GM19324 (cell line): Measurements from ENCODE around the gene C2.
"Not testable (repeated sequence)": the region's sequence is repeated elsewhere in the genome, so short reads cannot be mapped to it uniquely, and the experiment has no call there.

Source experiments
- ATAC-seq: cut with Tn5 transposase; IDR thresholded peaks from one replicate; pipeline ENCODE4 v1.9.1; 2021; ENCODE audit warnings: mild to moderate bottlenecking, moderate library complexity; ENCODE audit not compliant: unreplicated experiment, low FRiP score

The C2 gene

DNA sequence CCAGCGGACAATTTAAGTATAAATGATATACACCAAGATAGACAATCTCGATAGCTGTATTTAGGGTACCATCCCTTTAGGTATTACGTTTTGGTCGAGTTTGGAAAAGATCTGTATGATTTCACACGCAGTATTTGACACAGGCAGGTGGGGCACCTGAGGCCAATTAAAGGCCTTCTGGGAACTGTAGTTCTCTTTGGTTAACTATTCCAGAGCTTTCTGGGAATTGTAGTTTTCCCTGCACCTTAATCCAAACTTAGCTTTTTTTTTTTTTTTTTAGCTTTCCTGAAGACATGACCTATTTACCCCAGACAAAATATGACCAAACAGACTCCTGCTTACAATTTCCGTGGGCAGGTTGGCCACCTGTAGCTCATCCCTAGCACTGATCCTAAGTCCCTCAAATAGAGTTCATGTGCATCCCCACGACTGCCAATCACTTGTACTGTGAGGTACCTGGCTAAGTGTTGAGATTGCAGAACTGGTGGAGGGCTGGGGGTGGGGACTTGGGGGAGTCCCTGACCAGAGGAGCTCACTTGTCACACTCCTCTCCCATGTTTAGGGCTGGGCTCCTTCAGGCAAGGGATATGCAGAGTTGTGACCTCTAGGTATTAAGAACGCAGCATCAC lies 29.0 kb upstream of the C2 start:
- ATAC-seq: no peak

DNA sequence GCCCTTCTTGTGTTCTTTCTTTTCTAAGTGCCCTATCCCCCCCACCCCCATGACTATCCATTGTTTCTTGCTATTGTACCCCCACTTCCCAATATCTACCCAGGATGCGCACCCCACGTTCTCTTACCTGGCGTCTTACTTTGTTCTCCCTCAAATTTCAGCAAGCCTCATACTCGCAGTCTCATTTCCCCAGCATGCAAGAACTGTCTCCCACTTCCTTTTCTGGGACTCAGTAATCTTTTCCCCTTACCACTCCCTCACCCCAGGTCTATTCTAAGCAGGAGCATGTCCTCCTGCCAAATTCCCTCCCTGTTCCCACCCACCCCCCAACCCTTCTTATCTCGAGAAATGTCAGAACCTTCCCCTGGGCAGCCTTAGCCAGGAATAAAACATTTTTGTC lies 28.3 kb upstream of the C2 start:
- ATAC-seq: no peak

DNA sequence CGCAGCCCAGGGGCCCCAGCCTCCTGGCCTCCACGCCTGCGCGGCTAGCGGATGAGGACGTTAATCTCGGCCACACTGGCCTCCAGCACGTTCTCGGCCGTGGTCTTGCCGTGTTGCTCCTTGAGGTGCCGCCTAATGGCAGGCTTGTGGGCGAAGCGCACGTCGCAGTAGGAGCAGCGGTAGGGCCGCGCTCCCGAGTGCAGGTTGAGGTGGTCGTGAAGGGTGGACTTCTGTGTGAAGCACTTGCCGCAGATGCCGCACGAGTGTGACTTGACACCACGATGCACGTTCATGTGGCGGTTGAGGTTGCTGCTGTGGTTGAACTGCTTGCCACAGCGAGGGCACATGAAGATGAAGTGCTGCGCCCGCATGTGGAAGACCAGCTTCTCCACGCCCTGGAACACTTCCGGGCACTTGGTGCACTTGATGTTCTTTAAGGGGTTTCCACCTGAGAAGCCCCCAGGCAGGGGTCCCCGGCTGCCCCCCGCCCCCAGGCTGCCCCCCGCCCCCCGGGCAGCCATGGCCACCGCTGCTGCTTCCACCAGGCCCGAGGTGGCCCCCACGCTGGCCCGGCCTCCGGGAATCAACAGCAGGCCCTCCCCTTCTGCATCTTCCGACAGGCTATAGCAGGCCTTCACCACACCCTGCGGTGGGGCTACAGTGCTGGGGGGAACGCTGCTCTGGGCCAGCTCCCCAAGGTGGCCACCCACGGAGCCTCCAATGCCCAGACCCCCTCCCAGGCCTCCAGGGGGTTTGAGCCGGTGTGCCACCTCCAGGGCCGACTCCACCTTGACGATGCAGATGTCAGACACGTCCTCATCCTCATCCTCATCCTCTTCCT lies 27.4 kb upstream of the C2 start:
- ATAC-seq: no peak

DNA sequence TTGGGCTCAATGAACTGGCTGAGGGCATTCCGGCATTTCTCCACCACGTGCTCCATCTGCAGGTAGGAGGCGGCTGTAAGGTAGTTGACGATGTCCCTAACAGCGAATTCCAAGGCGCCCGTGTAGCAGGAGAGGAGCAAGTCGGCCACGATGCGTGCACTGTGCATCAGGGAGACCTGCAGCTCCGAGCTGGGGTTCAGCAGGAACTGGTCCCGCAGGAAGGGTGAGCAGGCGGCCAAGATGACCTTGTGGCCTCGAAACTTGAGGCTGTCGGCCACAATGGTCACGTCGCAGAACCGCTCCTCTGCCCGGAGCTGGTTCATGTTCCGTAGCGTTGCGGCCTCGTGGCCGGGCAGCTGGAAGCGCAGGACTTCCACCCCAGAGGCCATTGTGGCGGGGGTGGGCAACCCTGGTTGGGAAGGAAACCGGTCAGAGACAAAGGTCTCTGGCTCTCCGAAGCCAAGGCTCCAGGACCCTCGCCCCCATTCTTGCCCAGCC lies 26.6 kb upstream of the C2 start:
- ATAC-seq: no peak

DNA sequence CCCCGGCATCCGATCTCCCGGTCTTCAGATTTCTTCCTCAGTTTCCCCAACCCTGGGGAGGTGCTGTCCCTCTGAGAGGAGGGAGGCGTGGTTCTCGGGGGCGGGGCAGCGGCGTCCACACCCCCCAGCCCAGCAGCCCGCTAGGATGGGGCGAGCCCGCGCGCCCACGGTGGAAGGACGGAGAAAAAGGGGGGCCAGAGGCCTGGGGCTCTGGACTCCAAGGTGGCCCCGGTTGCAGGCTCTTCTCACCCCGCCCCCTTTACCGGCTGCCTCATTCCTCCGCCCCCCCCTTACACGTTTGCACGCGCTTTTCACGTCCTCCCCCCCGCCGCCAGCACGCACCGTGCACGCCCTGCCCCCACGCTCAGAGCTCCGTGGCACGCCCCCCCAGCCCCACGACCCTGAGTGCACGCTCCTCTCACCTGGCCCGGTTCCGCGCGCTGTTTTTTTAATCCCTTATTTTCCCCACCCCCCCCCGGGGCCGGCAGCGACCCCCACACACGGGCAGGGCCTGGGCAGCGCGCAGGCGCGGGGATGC lies 26.0 kb upstream of the C2 start:
- no peak for ATAC-seq

DNA sequence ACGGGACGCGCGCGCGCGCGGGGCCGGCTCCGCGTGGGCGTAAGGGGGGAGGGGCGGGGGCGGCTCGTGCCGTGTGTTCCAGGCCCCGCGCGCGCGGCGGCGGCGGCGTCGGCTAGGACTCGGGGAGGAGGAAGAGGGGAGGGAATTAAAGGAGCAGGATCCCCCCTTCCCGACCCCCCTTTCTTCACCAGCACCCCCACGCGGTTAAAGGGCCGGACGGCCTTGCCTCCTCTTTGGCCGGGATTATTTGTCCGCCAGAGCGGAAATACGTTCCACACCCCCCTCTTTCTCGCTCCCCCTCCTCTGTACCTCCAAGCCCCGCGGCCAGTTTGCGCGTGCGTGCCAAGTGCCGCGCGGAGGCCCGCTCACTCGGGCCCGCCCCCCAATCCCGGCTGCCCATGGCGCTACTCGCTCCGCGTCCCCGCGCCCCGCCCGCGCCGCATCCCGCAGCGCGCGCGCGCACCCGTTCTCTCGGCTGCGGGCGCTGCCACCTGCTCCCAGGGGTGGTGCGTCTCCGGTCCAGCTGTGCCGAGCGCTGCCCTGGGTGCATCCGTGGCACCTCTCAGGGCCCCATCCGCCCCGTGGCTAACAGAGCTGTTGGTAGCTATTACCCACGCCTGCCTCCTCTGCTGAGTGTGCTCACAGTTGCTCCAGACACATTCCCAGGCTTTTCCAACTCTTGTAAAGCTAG lies 25.4 kb upstream of the C2 start, which contains the start of gene ZBTB12:
ZBTB12 (minus strand) TSS at position 134 of the 691 bp plus-strand sequence. CDS start 781 bp downstream, outside the sequence.
- ATAC-seq: peak; percentile 65

DNA sequence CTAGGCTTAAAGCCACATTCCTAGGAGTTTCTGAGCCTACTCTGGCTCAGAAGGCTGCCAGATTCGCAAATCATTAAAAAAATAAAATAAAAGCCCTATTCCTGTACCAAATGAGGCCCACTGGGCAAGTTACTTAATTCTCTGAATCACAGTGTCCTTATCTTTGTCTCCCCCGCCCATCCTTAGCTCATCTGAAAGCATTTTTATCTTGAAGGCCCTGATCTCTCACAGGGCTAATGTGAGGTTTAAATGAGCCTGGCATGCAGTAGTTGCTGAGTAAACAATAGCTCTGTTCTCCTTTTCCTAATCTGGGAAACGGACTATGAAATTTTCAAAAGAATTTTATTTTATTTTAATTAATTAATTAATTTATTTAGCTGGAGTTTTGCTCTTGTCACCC lies 23.6 kb upstream of the C2 start:
- no peak for ATAC-seq

DNA sequence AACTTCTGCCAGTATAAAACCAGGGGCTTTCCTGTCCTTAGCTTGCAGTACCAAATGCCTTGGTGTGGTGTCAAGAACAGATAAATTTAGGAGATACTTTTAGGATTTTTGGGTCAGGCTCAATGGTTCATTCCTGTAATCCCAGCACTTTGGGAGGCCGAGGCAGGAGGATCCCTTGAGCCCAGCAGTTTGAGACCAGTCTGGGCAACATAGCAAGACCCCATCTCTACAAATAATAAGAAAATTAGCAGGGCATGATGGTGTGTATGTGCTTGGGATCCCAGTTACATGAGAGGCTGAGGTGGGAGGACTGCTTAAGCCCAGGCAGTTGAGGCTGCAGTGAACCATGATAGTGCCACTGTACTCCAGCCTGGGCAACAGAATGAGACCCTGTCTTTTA lies 22.5 kb upstream of the C2 start:
- ATAC-seq: no peak

DNA sequence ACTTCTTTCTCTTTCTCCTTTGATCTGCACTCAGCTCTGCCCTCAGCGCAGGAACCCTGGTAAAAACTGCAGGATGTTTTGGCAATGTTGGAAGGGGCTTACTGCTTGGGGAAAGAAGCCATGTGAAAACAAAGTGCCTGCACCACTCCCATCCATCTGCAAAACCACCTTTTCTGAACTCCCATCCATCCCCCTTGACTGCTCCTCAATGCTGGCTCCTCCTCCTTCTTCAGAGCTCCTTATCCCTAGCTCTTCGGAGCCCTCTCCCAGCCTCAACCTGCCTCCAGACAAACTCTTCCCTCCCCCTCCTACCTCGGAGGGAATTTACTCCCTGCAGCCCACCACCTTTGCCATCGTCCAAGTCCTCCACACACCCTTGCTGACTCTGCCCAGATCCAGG lies 21.4 kb upstream of the C2 start:
- ATAC-seq: no peak

DNA sequence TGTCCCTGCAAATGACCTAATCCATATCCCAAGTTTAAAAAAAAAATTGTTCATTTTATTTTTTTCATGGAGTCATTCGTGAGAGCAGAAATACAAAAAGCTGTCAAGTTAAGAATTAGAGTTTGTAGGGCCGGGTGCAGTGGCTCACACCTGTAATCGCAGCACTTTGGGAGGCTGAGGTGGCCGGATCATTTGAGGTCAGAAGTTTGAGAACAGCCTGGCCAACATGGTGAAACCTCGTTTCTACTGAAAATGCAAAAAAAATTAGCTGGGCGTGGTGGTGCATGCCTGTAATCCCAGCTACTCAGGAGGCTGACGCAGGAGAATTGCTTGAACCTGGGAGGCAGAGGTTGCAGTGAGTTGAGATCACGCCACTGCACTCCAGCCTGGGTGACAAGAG lies 20.8 kb upstream of the C2 start:
- ATAC-seq: not testable (repeated sequence)

DNA sequence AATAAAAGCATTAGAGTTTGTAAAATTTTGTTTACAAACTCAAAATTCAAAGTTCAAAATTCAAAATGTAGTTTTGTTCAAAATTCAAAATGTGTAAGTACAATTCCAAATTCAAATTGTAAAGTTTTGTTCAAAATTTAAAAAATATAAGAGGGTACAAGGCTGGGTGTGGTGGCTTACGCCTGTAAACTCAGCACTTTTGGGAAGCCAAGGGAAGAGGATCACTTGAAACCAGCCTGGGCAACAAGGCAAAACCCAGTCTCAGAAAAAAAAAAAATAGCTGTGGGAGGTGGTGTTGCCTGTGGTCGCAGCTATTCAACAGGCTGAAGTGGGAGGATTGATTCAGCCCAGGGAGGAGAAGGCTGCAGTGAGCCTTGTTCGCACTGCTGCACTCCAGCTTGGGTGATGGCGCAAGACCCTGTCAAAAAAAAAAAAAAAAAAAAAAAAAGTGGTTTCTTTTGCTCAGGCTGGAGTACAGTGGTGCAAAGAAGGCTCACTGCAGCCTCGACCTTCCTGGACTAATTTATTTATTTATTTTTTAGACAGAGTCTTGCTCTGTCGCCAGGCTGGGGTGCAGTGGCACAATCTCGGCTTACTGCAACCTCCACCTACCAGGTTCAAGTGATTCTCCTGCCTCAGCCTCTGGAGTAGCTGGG lies 20.2 kb upstream of the C2 start:
- no peak for ATAC-seq

DNA sequence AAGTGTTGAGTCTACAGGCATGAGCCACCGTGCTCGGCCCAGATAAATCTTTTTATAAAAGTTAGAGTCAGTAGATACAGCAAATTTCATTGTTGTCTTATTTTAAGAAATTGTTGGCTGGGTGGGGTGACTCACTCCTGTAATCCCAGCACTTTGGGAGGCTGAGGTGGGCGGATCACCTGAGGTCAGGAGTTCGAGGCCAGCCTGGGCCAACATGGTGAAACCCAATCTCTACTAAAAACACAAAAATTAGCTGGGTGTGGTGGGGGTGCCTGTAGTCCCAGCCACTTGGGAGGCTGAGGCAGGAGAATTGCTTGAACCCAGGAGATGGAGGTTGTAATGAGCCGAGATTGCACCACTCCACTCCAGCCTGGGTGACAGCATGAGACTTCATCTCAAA lies 19.3 kb upstream of the C2 start:
- not testable (repeated sequence) for ATAC-seq

DNA sequence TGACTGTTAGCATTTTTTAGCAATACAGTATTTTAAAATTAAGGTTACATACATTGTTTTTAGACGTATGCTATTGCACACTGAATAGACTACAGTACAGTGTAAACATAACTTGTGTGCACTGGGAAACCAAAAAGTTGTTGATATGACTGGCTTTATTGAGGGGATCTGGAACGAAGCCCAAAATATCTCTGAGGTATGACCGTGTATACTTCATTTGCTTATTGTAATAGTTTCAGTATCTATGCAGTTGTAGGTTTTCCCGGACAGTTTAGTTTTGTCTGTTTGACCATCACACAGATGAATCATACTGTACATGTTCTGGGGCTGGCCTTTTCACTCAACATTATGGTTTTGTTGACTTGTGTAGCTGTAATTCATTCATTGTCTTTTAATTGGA lies 18.7 kb upstream of the C2 start:
- ATAC-seq: peak; percentile 62

DNA sequence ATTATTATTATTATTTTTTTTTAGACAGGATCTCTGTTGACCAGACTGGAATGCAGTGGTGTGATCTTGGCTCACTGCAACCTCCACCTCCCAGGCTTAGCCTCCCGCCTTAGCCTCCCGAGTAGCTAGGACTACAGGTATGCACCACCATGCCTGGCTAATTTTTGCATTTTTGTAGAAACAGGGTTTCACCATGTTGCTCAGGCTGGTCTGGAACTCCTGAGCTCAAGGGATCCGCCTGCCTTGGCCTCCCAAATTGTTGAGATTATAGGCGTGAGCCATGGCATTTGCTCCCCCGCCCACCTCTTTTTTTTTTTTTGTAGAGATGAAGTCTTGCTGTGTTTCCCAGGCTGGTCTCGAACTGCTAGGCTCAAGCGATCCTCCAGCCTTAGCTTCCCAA lies 18.2 kb upstream of the C2 start:
- not testable (repeated sequence) for ATAC-seq

DNA sequence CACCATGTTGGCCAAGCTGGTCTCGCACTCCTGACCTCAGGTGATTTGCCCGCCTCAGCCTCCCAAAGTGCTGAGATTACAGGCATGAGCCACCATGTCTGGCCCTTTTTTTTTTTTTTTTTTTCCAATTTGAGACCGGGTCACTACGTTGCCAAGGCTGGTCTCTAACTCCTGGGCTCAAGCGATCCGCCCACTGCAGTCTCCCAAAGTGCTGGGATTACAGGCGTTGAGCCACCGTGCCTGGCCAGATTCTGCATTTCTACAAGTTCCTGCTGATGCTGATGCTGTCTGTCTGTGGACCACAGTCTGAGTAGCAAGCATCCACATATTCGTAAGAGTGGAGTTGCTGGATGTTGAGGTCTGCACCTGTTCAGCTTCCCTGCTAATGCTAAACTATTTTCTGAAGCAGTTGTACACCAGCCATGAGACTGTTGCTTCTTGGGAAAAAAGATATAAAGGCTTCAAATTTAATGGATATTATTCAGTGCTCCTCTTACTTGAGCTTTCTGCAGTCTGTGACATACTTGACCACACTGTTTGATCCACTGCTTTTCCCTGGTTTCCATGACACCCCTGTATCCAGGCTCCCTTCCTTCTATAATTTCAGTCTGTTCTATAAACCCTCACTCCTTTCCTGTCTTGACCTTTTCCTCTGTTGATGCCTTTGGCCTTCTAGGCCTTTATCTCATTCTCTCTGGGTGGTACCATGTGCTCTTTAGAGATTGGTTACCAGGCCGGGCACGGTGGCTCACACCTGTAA lies 15.5 kb upstream of the C2 start:
- no peak for ATAC-seq

DNA sequence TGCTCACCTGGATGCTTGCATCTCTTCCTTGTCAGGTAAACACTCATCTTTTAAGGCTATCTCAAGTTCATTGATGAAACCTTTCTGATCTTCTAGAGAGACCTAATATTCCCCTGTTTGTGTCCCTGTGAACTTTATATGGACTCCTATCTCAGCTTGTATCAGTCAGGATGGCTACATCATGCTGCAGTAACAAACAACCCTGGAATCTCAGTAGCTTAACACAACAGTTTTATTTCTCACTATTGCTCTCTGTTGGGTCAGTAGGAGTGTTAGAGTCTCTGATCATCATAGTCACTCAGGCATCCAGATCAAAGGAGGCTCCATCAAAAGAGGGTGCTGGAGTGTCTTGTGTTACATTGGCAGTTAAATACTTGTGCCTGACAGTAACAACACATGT lies 12.2 kb upstream of the C2 start:
- ATAC-seq: no peak

DNA sequence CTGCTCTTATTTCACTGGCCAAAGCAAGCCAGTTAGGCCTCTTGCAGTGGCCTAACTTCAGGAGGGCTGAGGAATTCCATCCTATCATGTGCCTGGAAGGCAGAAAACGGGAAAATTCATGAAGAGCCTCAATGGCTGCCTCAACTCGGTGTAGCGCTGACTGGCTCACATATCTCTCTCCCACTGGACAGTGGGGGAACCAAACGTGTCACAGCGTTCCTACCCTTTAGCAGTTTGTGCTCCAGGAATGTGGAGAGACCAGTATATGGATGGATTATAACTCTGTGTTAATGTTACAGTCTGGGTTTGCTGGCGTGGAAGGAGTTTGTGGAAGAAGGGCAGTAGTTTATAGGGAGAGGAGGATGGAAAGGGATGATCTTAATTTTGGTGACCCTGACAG lies 11.8 kb upstream of the C2 start:
- no peak for ATAC-seq

DNA sequence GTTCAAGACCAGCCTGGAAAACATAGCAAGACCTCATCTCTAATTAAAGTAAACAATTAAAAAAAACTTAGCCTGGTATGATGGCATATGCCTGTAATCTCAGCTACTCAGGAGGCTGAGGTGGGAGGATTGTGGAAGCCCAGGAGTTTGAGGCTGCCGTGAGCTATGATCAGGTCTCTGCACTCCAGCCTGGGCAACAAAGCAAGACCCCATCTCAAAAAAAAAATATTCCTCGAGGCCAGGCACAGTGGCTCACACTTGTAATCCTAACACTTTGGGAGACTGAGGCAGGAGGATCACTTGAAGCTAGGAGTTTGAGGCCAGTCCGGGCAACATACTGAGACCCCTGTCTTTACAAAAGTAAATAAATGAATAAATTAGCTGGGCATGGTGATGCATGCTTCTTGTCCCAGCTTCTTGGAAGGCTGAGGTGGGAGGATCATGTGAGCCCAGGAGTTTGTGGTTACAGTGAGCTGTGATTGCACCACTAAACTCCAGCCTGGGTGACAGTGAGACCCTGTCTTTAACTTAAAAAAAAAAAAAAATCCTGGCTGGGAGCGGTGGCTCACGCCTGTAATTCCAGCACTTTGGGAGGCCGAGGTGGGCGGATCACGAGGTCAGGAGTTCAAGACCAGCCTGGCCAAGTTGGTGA lies 9.3 kb upstream of the C2 start:
- no peak for ATAC-seq

DNA sequence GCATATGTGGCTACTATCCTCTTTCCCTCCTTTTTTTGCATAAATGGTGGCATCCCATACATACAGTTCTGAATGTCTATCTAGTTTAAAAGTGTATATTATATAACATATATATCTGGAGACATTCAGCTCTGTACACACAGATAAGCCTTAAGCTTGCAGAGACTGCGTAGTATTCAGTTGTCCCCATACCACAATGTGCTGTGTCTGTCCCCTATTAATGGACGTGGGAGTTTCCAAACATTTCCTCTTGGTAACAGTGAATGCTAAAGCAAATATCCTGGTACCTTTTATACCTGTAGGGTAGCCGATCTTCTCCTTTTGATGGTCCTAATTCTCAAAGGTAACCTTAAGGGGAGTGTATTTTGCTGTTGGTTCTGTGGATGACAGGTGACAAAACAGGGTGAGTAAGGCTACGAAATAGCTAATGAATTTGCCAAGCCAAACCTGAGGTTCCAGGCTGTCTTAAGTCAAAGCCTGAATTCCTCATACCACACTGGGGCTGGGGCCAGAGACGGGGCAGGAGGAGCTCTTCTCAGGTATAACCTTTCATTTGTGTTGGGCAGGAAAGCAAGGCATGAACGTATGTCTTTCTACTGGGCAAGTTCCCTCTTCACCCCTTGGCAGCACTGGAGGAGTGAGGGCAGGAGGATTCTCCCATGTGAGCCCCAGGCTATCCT lies 7.8 kb upstream of the C2 start:
- ATAC-seq: no peak
